ENCODE data around the gene IFI35.
"Not testable (repeated sequence)": the region's sequence is repeated elsewhere in the genome, so short reads cannot be mapped to it uniquely, and the experiment has no call there.

Gene IFI35

GRCh38 chr17:43006639-43007551, at the start of gene IFI35:
IFI35 (plus strand) TSS chr17:43006784; CDS start chr17:43006948, 164 bp downstream.
- H3K4me2 ChIP-seq, result peak within 1 kb of the TSS; percentile 98
- no peaks in the 10 kb centered on the region for H3K27me3 ChIP-seq
- TF ChIP-seq Cebpa-rat (IDR thresholded peaks at IDR 0.05), result no peak
- peak within 1 kb of the TSS; percentile 85 for H3K9ac ChIP-seq
- H3K27ac ChIP-seq, result peak within 1 kb of the TSS; percentile 88
- peaks cover 12% of the 10 kb centered on the region for H3K4me1 ChIP-seq
- H4K20me1 ChIP-seq, result peaks cover 24% of the 10 kb centered on the region
- peak within 1 kb of the TSS; percentile 68 for H3K4me3 ChIP-seq
- H3K36me3 ChIP-seq, result peaks cover 40% of the 10 kb centered on the region
- no peaks in the 10 kb centered on the region for H3K9me3 ChIP-seq

DNA sequence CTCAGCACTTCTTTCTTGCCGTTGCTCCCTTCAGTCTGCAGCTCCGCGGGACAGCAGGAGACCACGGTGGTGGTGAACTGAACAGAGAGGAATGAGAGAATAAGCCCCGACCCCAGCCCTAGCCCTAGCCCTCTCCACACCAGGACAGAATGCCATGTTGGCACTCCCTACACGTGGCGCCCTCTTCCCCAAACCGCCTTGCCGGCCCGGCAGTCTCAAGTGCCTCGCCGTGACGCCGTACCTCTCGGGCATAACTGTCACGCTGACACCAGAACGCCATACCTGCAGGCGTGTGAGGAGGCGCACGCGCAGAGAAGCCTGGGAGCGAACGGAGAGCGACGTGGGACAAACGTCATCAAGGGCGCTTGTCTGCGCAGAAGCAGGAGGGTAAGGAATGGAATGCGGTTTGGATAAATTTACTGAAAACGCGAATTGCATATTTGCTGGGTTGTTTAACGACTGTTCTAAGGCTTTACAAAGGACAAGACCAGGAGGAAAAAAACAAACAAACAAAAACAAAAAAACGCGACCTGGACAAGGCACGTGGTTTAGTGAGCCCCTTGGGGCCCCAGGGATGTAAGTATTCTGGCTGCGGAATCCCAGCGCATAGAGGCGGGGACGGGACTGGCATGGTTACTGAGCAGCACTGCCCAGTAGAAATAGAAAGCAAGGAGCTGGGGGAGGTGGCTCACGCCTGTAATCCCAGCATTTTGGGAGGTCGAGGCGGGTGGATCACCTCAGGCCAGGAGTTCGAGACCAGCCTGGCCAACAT, 42.2 kb upstream of the IFI35 start, which contains the start of gene AARSD1:
AARSD1 (minus strand) TSS at position 294 of the 772 bp plus-strand sequence; CDS start at position 280, 14 bp downstream.
- H3K27me3 ChIP-seq, result no peaks in the 10 kb centered on the region
- peaks cover 38% of the 10 kb centered on the region for H3K36me3 ChIP-seq
- peak within 1 kb of the TSS; percentile 82 for H3K27ac ChIP-seq
- H3K9me3 ChIP-seq, result no peaks in the 10 kb centered on the region
- peak within 1 kb of the TSS; percentile 85 for H3K9ac ChIP-seq
- peaks cover 36% of the 10 kb centered on the region for H3K4me1 ChIP-seq
- peak within 1 kb of the TSS; percentile 86 for H3K4me2 ChIP-seq
- no peak for TF ChIP-seq Cebpa-rat (IDR thresholded peaks at IDR 0.05)
- H3K4me3 ChIP-seq, result peak within 1 kb of the TSS; percentile 80
- no peaks in the 10 kb centered on the region for H4K20me1 ChIP-seq

- Histone ChIP-seq H3K9me3 (no peaks in the 10 kb centered on the region), H3K4me3 (no peak overlapping the region), H3K9ac (no peak overlapping the region), H3K4me2 (no peak overlapping the region), H3K27ac (no peak overlapping the region), H3K27me3 (no peaks in the 10 kb centered on the region), H3K36me3 (peaks cover 2% of the 10 kb centered on the region; the same call in 1 of the 2 replicates), H3K4me1 (peaks cover 34% of the 10 kb centered on the region), H4K20me1 (no peaks in the 10 kb centered on the region)
- TF ChIP-seq Cebpa-rat (IDR thresholded peaks at IDR 0.05), result no peak
Measured at GRCh38 chr17:42967925-42968324, 38.7 kb upstream of the IFI35 start.

DNA sequence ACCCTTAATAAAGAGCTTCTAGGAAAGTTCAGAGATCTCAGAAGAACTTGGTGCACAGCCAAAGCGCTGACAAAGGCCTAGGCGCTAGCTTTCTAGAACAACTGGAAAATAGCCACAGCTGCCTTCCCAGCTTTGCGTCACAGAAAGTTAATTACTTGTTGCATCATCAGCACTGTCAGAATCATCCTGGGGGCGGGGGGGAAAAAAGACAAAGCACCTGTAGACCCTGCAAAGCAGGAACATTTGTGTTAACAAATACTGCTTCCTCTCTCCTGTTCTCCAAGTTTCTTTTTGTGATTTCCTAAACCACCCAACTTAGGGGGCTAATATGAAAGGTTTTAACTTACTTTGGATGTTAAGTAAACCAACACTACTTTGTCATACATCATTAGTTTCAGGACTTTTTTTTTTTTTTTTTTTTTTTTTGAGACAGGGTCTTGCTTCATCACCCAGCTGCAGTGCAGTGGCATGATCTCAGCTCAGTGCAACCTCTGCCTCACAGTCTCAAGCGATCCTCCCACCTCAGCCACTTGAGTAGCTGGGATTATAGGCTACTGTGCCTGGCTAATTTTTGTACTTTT, 37.5 kb upstream of the IFI35 start:
- no peak overlapping the region; the same call in 1 of the 2 replicates for H3K4me2 ChIP-seq
- no peak overlapping the region for H3K9ac ChIP-seq
- H3K27me3 ChIP-seq, result no peaks in the 10 kb centered on the region
- no peak overlapping the region for H3K4me3 ChIP-seq
- H3K27ac ChIP-seq, result no peak overlapping the region
- peaks cover 24% of the 10 kb centered on the region; the same call in 1 of the 2 replicates for H3K4me1 ChIP-seq
- H3K36me3 ChIP-seq, result no peaks in the 10 kb centered on the region
- H4K20me1 ChIP-seq, result no peaks in the 10 kb centered on the region
- H3K9me3 ChIP-seq, result no peaks in the 10 kb centered on the region
- TF ChIP-seq Cebpa-rat (IDR thresholded peaks at IDR 0.05), result peak; percentile 49; the same call in 1 of the 2 replicates

DNA sequence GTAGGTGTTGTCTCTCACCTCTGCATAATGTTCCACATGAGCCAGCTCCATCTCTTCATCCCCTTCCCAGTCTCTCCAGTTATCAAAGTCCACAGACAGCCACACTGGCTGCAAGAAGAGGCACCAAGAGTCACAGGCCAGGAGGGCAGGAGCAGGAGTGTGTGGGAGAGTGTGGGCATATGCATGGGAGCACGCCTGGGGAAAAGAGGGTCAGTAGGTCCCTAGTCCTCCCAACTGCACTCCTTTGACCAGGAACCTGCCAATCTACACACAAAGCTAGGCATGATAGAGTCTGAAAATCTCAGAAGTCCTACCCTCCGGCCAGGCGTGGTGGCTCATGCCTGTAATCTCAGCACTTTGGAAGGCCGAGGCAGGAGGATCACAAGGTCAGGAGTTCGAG, 35.0 kb upstream of the IFI35 start:
- Histone ChIP-seq H3K4me1 (peaks cover 40% of the 10 kb centered on the region), H3K9ac (no peak overlapping the region), H3K27me3 (no peaks in the 10 kb centered on the region), H3K36me3 (no peaks in the 10 kb centered on the region), H3K27ac (no peak overlapping the region), H3K4me3 (no peak overlapping the region), H4K20me1 (no peaks in the 10 kb centered on the region), H3K9me3 (no peaks in the 10 kb centered on the region), H3K4me2 (no peak overlapping the region)
- TF ChIP-seq Cebpa-rat (IDR thresholded peaks at IDR 0.05), result no peak

DNA sequence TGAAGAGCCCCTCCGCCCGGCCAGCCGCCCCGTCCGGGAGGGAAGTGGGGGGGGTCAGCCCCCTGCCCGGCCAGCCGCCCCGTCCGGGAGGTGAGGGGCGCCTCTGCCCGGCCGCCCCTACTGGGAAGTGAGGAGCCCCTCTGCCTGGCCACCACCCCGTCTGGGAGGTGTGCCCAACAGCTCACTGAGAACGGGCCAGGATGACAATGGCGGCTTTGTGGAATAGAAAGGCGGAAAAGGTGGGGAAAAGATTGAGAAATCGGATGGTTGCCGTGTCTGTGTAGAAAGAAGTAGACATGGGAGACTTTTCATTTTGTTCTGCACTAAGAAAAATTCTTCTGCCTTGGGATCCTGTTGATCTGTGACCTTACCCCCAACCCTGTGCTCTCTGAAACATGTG, 33.3 kb upstream of the IFI35 start:
- H3K27me3 ChIP-seq, H4K20me1 ChIP-seq, H3K36me3 ChIP-seq, H3K4me3 ChIP-seq, H3K4me2 ChIP-seq, H3K9me3 ChIP-seq, H3K9ac ChIP-seq, H3K27ac ChIP-seq: not testable (repeated sequence)
- peaks cover 42% of the 10 kb centered on the region for H3K4me1 ChIP-seq

DNA sequence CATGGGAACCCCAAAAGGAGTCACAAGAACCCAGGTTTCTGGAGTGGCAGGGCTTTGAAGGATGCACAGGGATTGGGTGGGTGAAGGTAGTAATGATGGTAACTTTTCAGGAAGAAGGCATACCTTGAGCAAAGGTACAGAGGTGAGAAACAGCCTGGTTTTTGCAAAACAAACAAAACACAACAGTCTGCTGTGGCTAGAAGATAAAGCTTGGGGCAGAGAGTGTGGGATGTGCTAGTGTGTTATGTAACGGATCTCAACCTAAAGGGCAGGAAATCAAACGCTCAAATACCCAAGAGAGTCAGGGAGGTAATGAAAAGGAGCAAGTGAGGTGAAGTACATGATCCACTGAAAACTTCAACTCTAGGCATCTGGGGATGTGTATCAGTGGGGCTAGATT, 31.3 kb upstream of the IFI35 start:
- H3K9ac ChIP-seq, result 0 out of 2 replicates have a peak overlapping the region, but pooled peaks have one; percentile 2
- no peak overlapping the region for H3K4me3 ChIP-seq
- H3K27me3 ChIP-seq, result no peaks in the 10 kb centered on the region
- H3K27ac ChIP-seq, result peak overlapping the region; percentile 50
- no peaks in the 10 kb centered on the region for H3K36me3 ChIP-seq
- peaks cover 46% of the 10 kb centered on the region for H3K4me1 ChIP-seq
- H4K20me1 ChIP-seq, result no peaks in the 10 kb centered on the region
- H3K9me3 ChIP-seq, result no peaks in the 10 kb centered on the region
- TF ChIP-seq Cebpa-rat (IDR thresholded peaks at IDR 0.05), result no peak
- H3K4me2 ChIP-seq, result peak overlapping the region; percentile 68

DNA sequence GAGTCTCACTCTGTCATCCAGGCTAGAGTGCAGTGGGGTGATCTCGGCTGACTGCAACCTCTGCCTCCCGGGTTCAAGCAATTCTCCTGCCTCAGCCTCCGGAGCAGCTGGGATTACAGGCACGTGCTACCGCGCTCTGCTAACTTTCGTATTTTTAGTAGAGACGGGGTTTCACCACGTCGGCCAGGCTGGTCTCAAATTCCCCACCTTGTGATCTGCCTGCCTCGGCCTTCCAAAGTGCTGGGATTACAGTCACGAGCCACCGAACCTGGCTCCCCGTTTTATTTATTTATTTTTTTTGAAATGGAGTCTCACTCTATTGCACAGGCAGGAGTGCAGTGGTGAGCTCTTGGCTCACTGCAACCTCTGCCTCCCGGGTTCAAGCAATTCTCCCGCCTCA, 30.9 kb upstream of the IFI35 start:
- not testable (repeated sequence) for H4K20me1 ChIP-seq, H3K36me3 ChIP-seq, H3K4me3 ChIP-seq, H3K27me3 ChIP-seq, H3K9me3 ChIP-seq
- Histone ChIP-seq H3K4me1 (peaks cover 46% of the 10 kb centered on the region), H3K4me2 (peak overlapping the region; percentile 68), H3K27ac (peak overlapping the region; percentile 50), H3K9ac (0 out of 2 replicates have a peak overlapping the region, but pooled peaks have one; percentile 2)

- TF ChIP-seq Cebpa-rat (IDR thresholded peaks at IDR 0.05), result no peak
- peak within 1 kb of the TSS; percentile 92 for H3K4me2 ChIP-seq
- H3K4me3 ChIP-seq, result peak within 1 kb of the TSS; percentile 98
- no peaks in the 10 kb centered on the region for H3K27me3 ChIP-seq
- H3K9ac ChIP-seq, result peak within 1 kb of the TSS; percentile 86
- H3K27ac ChIP-seq, result peak within 1 kb of the TSS; percentile 89
- H4K20me1 ChIP-seq, result peaks cover 18% of the 10 kb centered on the region
- peaks cover 17% of the 10 kb centered on the region for H3K36me3 ChIP-seq
- H3K4me1 ChIP-seq, result peaks cover 76% of the 10 kb centered on the region
- H3K9me3 ChIP-seq, result no peaks in the 10 kb centered on the region
Measured at GRCh38 chr17:42979511-42980273, 26.9 kb upstream of the IFI35 start, which contains the start of gene PTGES3L. PTGES3L (minus strand) TSS chr17:42980080; CDS start chr17:42980053, 27 bp downstream.

All from BLaER1 (cell line).